Activated CD8-positive, alpha-beta memory T cell treated with anti-CD3 and anti-CD28 coated beads for 36 hours (primary cell): Measurements from ENCODE around the gene PNPLA6. TPM values are rescaled to one million over a fixed set of nuclear protein-coding genes. Genes with fewer than 3 reads are reported as not detected.

Source experiments
- CTCF ChIA-PET: fragments of 350-600 bp; sonication (Branson Sonifier 250); formaldehyde crosslinking; loops from one replicate; lab custom pipeline; 2021; ENCODE audit warnings: antibody characterized with exemption; lab: Charles Lee
- POLR2A ChIA-PET: fragments of 350-600 bp; sonication (Branson Sonifier 250); formaldehyde crosslinking; loops from one replicate; lab custom pipeline; 2021; ENCODE audit warnings: antibody characterized with exemption; lab: Charles Lee
- total RNA-seq, 2 experiments: library from RNA; stranded (reverse); gene quantifications; one replicate each; pipeline ENCODE4 v1.2.3, GENCODE V29; 2021

PNPLA6 gene
- total RNA-seq, 2 experiments from 2014 or later: 114 to 115 TPM

DNA sequence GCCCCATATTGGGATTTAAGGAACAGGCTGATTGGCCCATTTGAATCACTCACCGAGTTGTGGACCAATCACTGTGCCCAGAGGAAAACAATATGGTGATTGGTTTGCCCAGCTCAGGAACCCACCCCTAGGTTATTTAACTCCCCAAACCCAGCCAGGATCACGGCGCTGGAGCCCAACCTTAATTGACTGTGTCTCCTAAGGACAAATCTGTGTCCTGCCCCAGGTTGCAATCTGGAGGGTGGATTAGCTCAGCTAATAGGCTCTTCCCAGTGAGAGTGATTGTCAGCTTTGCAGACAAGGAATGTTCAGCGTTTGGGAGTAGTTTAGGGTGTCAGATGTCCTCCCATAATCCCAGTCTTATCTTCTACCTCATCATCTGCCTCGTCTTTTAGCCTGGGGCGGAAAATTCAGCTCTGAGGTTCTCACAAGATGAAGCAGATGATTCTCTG lies 23.1 kb upstream of the PNPLA6 start:
- CTCF ChIA-PET: no interaction called here
- POLR2A ChIA-PET: interaction anchor here (0.6 kb wide), 1 partner anchor 87 kb away, joined by 3 read pairs; no protein-coding TSS in a partner anchor

DNA sequence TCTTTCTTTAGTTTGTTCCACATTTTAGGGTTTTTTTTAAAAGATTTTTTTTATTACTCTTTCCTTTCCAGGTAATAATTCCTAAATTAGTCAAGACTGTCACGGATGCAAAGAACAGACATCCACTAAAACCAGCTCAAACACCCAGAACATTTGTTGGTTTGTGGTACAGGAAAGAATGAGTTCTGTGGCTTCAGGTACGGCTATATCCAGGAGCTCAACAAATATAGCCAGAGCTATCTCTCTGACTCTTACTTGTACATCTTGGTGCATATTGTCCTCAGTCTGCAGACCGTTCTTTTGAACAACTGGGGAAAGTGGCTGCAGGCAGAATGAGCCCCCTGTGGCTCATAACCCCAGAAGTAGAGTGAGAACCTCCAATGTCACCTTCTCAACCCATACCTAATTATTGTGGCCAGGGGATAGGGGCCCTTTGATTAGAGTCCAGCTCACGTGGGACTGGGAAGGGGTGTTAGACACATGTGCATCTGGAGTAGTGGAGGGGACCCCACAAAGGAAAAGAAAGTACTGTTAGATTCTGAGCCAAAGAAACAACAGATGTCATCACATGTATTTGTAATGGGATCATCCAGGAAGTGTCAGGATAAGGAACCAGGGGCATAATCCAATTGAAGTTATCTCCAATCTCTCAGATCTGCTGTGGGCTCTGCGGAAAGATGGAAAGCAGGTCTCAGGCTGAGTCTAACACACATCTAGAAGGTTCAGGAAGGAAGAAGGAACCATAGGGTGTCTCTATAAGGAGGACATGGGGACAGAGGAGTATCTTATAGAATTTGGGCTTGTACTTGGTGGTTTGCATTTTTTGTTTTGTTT lies 21.5 kb upstream of the PNPLA6 start:
- POLR2A ChIA-PET: no interaction called here
- CTCF ChIA-PET: interaction anchor here (0.6 kb wide), 1 partner anchor 55 kb away, joined by 3 read pairs; no protein-coding TSS in a partner anchor

DNA sequence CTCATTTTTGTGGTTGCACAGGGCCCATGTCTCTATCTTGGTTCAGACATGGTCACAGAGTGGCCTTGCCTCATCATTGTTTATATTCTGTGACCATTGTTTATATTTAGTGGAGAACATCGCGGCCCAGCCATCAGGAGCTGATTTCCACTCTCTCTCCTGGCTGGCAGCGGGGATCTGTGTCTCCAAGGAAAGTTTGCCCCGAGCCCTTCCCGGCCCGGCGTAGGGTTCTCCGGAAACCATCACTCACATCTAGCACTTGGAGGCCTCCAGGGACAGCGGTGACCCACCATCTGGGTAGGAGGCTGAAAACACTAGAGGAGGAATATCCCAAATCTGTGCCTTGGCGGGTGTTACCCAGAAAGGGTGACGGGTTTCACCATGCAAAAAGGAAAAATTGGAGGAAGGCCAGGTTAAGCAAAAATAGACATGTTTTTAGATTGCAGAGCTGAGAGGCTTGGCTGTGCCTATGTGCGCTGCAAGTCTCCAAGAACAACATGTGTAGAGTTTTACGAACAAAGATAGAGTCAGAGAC lies 20.3 kb upstream of the PNPLA6 start:
- ChIA-PET CTCF (no interaction called here), POLR2A (no interaction called here)

DNA sequence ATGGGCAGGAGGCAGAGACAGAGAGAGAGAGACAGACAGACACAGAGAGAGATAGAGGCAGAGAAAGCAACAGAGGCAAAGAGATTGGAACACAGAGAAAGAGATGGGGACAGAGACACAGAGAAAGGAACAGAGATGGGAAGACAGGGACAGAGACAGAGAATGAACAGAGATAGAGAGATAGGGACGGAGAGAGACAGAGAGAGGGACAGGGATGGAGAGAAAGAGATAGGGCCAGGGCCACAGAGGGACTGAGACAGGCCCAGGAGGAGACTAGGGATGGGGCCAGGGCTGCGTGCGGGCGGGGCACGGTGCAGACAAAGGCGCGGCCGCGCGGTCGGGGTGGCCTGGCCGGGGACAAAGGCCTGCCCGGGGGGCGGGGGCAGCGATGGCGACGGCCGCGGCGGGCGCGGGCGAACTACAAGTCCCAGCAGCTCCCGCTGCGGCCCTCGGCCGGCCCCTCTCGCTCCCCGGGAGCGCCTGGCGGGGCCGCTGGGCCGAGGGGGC lies 19.8 kb upstream of the PNPLA6 start, which contains the start of gene ZNF358:
Gene ZNF358 (plus strand): TSS at position 459 of the 507 bp plus-strand sequence. CDS start 3,140 bp downstream, outside the sequence.
- CTCF ChIA-PET: no interaction called here
- POLR2A ChIA-PET: no interaction called here

DNA sequence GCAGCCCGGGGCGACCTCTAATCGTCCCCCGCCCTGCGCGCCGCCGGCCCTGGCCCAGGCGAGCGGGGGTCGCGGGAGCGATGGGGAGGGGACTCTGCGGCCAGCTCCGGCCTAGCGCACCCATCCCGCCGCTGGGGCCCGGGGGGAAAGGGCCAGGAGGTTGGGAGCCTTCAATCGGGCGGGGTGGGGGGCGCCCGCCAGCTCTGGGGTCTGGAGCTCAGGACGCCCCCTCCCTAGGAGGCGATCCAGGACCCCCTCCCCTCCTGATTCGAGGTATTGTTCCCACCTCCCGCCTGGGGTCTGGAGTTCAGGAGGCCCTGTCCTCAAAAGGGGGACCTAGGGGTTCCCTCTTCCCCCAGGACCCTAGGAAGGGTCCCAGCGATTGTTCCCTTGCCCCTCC lies 19.2 kb upstream of the PNPLA6 start:
- ChIA-PET CTCF (no interaction called here), POLR2A (no interaction called here)

DNA sequence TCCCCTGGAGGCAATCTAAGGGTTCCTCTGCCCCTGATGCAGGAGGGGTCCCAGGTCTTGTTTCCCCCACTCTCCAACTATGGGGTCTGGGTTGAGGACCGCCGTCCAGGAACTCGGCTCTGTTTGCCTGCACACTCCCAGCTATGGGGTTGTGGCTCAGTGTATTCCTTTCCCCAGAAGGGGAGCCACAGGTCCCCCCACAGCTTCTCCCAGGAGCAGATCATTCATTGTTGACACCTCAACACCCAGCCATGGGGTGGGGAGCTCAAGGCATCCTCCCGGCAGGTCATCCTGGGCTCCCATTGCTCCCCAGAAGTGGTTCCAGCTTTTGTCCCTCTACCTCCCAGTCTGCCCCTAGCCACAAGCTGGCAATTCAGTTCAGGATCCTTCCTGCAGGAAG lies 18.6 kb upstream of the PNPLA6 start:
- CTCF ChIA-PET: interaction anchor here (0.5 kb wide), 1 partner anchor 143 kb away, joined by 3 read pairs; no protein-coding TSS in a partner anchor
- POLR2A ChIA-PET: no interaction called here

DNA sequence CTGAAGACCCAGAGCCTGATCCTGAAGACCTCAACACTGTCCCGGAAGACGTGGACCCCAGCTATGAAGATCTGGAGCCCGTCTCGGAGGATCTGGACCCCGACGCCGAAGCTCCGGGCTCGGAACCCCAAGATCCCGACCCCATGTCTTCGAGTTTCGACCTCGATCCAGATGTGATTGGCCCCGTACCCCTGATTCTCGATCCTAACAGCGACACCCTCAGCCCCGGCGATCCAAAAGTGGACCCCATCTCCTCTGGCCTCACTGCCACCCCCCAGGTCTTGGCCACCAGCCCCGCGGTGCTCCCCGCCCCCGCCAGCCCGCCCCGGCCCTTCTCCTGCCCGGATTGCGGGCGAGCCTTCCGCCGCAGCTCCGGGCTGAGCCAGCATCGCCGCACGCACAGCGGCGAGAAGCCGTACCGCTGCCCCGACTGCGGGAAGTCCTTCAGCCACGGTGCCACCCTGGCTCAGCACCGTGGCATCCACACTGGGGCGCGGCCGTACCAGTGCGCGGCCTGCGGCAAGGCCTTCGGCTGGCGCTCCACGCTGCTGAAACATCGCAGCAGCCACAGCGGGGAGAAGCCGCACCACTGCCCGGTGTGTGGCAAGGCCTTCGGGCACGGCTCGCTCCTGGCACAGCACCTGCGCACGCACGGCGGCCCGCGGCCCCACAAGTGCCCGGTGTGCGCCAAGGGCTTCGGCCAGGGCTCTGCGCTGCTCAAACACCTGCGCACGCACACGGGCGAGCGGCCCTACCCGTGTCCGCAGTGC lies 16.0 kb upstream of the PNPLA6 start:
- ChIA-PET CTCF (interaction anchor here (0.6 kb wide), 1 partner anchor 175 kb away, joined by 4 read pairs; no protein-coding TSS in a partner anchor), POLR2A (interaction anchor here (0.6 kb wide), 1 partner anchor 139 kb away, joined by 3 read pairs; no protein-coding TSS in a partner anchor)

DNA sequence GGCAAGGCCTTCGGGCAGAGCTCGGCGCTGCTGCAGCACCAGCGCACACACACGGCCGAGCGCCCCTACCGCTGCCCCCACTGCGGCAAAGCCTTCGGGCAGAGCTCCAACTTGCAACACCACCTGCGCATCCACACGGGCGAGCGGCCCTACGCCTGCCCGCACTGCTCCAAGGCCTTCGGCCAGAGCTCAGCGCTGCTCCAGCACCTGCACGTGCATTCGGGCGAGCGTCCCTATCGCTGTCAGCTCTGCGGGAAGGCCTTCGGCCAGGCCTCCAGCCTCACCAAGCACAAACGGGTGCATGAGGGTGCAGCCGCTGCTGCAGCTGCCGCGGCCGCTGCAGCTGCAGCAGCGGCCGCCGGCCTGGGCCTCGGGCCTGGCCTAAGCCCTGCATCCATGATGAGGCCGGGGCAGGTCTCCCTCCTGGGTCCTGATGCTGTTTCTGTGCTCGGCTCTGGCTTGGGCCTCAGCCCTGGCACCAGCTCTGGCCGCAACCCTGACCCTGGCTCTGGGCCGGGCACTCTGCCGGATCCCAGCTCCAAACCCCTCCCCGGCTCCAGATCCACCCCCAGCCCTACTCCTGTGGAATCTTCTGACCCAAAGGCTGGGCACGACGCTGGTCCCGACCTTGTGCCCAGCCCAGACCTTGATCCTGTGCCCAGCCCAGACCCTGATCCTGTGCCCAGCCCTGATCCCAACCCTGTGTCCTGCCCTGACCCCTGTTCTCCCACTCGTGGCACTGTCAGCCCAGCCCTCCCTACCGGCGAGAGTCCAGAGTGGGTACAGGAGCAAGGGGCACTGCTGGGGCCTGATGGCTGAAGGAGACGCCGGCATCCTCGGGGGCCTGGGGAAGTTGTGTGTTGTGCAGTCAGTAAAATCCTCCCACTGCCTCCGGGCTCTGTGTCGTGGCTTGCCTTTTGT lies 15.1 kb upstream of the PNPLA6 start:
- CTCF ChIA-PET: interaction anchor here (0.6 to 1.0 kb wide), 4 partner anchors 18 to 176 kb away, joined by 3 to 4 read pairs (median 3); no protein-coding TSS in a partner anchor
- POLR2A ChIA-PET: interaction anchor here (0.6 kb wide), 1 partner anchor 25 kb away, joined by 3 read pairs; no protein-coding TSS in a partner anchor

DNA sequence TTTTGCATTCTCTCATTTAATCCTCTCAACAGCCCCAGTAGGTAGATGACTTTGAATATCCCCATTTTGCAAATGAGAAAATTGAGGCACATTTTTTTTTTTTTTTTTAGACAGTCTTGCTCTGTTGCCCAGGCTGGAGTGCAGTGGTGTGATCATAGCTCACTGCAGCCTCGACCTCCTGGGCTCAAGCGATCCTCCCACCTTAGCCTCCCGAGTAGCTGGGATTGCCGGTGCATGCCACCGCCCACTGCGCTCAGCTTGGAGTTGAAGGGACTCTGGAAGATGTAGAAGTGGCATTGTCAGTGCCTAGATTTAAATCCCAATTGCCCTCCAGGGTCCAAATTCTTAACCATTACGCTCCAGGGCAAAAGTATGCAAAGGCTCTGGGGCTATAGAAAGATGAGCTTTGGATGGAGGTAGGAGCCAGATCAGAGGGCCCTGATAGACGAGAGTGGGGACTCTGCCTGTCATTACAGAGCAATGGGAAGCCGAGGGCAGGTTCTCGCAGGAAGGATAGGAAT lies 13.9 kb upstream of the PNPLA6 start:
- CTCF ChIA-PET: interaction anchor here (0.5 to 1.5 kb wide), 5 partner anchors 19 to 154 kb away, joined by 3 to 4 read pairs (median 3); no protein-coding TSS in a partner anchor
- POLR2A ChIA-PET: interaction anchor here (0.7 to 0.9 kb wide), 3 partner anchors 12 to 132 kb away, joined by 3 read pairs; no protein-coding TSS in a partner anchor

DNA sequence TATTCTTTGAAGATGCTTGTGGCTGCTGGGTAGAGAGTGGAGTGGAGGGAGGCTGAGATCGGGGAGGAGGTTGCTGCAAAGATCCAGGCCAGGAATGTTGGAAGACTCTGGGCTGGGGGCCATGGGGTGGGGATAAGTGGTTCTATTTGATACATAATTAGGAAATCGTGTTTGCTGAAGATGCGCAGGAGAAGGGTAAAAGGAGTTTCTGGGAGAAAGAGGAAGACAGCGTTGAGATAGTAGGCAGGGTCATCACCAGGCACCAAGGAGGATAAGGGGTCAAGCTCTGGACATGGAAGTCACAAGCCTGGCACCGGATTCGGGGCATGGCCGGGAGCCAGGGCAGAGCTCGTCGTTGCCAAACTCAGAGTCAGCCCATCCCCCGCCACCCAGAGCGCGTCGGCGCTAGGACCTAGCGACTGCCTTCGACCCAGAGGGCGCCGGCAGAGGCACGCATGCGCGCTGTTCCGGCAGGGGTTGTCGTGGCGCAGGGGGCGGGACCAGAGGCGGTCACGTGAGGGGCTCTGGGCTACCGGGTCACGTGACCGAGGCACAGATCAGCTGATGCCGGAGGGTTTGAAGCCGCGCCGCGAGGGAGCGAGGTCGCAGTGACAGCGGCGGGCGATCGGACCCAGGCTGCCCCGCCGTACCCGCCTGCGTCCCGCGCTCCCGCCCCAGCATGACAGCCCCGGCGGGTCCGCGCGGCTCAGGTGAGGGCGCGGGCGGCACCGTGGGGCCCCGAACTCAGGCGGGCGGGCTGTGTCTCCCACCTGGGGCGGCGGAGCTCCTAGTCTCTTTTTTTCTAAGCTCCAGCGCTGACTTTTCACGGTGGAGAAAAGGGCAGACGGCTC lies 13.2 kb upstream of the PNPLA6 start, which contains the start of gene MCOLN1:
Gene MCOLN1 (plus strand): TSS at position 553 of the 851 bp plus-strand sequence. CDS start 127 bp downstream, at position 680.
- CTCF ChIA-PET: interaction anchor here (0.6 to 1.7 kb wide), 8 partner anchors 11 to 374 kb away, joined by 3 to 9 read pairs (median 3); partner anchors contain the start of gene PNPLA6
- POLR2A ChIA-PET: interaction anchor here (0.7 to 0.9 kb wide), 3 partner anchors 11 to 131 kb away, joined by 3 read pairs; no protein-coding TSS in a partner anchor

DNA sequence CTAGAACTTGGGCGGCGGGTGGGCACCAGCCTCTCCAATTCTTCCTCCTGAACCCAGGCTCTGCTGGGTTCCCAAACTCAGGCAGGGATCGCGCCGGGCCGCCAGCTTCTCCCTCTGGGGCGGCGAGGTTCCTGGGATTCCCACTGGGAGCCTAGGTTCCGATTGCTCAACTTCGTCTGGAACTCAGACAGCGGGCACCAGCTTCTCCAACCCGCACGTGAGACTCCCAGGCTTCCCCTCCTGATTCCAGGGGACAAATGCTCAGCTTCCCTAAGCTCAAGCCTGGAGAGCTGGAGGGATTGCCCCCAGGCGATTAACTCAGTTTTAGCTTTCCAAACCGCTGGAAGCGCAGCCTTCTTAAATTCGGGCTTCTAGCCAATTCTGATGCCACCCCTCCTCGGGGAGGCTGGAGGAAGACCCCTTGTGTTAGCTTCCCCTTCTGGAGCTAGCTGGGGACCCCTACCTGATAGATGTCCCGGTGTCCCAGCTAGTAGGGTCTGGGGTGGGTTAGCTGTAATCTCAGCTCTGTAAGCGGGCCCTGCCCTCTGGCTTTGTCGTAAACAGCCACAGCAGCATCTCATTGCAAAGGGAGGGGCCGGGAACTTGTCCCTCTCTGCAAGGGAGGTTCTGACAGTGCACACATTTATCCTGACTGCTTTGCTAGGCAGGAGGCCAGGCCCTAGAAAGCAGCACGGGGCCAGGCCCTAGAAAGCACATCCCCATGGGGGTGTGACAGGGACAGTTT lies 12.4 kb upstream of the PNPLA6 start:
- CTCF ChIA-PET: interaction anchor here (0.6 to 1.7 kb wide), 8 partner anchors 10 to 374 kb away, joined by 3 to 9 read pairs (median 3); partner anchors contain the start of gene PNPLA6
- POLR2A ChIA-PET: interaction anchor here (0.6 kb wide), 1 partner anchor 55 kb away, joined by 3 read pairs; no protein-coding TSS in a partner anchor

DNA sequence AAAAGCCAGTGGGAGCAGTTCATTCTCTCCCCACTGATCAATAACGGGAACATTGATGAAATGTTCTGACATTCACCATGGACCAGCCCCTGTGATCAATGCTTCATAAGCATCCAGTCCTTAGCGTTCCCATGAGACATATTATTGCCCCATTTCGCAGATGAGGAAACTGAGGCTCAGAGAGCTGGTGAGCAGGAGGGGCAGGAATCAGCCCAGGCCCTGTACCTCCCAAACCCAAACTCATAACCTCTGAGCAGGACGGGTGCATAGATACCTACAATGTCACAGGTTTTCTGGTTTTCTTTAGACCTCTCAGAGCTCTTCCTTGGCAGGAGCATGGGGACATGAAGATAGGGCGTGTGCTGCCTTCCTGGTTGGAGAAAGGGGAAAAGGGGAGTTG lies 11.0 kb upstream of the PNPLA6 start:
- CTCF ChIA-PET: no interaction called here
- POLR2A ChIA-PET: no interaction called here

DNA sequence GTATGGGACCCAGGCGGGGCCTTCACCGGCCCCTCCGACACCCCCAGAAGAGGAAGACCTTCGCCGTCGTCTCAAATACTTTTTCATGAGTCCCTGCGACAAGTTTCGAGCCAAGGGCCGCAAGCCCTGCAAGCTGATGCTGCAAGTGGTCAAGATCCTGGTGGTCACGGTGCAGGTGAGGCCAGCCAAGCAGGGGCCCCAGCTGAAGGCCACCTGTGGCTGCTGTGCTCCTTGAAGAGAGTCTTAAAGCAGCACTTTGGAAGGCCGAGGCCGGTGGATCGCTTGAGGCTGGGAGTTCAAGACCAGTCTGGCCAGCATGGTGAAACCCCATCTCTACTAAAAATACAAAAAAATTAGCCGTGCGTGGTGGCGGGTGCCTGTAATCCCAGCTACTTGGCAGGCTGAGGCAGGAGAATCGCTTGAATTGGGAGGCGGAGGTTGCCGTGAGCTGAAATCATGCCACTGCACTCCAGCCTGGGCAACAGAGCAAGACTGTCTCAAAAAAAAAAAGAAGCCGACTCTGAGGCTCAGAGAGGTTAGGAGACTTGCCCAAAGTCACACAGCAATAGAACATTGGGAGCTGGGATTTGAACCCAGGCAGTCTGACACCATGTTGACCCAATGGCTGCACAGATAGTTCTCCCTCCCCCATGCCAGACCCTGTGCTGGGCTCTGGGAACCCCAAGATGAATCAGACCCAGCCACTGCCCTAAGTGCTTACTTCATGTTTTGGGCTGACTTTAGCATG lies 10.4 kb upstream of the PNPLA6 start:
- CTCF ChIA-PET: interaction anchor here (0.6 kb wide), 1 partner anchor 351 kb away, joined by 3 read pairs; no protein-coding TSS in a partner anchor
- POLR2A ChIA-PET: no interaction called here

DNA sequence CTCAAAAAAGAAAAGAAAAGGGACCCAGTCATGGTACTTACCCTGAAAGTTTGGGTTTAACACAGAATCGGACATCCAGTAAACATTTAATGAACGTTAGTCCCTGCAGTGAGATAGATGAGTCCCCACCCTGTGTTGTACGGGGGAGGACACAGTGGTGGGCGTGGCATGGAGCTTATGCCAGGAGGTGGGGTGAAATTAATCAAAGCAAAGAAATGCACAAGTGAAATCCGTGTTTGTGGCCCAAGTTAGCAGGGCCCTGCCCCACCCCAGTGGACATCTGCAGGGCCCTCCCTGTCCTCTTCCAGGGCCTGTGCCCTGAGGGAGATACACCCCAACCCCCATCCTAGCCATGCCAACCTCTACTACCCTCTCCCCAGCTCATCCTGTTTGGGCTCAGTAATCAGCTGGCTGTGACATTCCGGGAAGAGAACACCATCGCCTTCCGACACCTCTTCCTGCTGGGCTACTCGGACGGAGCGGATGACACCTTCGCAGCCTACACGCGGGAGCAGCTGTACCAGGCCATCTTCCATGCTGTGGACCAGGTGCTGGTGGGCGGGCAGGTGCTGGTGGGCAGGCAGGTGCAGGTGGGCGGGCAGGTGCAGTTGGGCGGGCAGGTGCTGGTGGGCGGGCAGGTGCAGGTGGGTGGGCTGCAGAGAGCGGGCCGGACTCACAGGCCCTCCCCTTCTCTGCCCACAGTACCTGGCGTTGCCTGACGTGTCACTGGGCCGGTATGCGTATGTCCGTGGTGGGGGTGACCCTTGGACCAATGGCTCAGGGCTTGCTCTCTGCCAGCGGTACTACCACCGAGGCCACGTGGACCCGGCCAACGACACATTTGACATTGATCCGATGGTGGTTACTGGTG lies 9.2 kb upstream of the PNPLA6 start:
- CTCF ChIA-PET: interaction anchor here (0.6 to 0.7 kb wide), 2 partner anchors 353 to 1304 kb away, joined by 3 read pairs; no protein-coding TSS in a partner anchor
- POLR2A ChIA-PET: no interaction called here
